GM12878 (cell line): Measurements from ENCODE around the gene TANC1.

Experiments used
- CBX3 ChIP-seq: fragments of 200-600 bp; sonication (generic); IDR thresholded peaks from 2 replicates; pipeline ENCODE4 v1.6.1; 2016; ENCODE audit warnings: low read depth, borderline replicate concordance
- CTCF ChIP-seq, 3 experiments: IDR thresholded peaks in 2 of 3; conservative IDR thresholded peaks in 1 of 3; 2 replicates each; pipeline ENCODE4 v1.5.1; 2011; ENCODE audit warnings: low read depth in 3 of 3, low read length in 3 of 3, mild to moderate bottlenecking in 3 of 3, control low read depth in 2 of 3, moderate library complexity in 2 of 3, inconsistent platforms in 1 of 3, mixed read lengths in 1 of 3; ENCODE audit not compliant: control insufficient read depth in 2 of 3, insufficient read depth in 1 of 3; ENCODE audit errors: extremely low read depth in 1 of 3
- EZH2 ChIP-seq: IDR thresholded peaks from 2 replicates; pipeline ENCODE4 v1.6.1; 2012; ENCODE audit warnings: low read depth, mild to moderate bottlenecking, control low read depth, inconsistent platforms, low read length, borderline replicate concordance; ENCODE audit not compliant: control insufficient read depth
- FOXM1 ChIP-seq: IDR thresholded peaks from 2 replicates; pipeline ENCODE4 v1.6.1; 2012; ENCODE audit warnings: low read depth, mild to moderate bottlenecking, inconsistent platforms, low read length, moderate library complexity
- HDAC6 ChIP-seq: fragments of 200-600 bp; sonication (generic); IDR thresholded peaks from one replicate; pipeline ENCODE4 v1.8.0; 2017; ENCODE audit warnings: antibody characterized with exemption; ENCODE audit not compliant: unreplicated experiment
- POLR2A ChIP-seq: IDR thresholded peaks from 2 replicates; pipeline ENCODE4 v1.6.1; 2011; ENCODE audit warnings: low read depth, mild to moderate bottlenecking, low read length
- SP1 ChIP-seq: IDR thresholded peaks from one replicate; pipeline ENCODE4 v1.6.1; 2011; ENCODE audit warnings: low read depth, low read length
- TF ChIP-seq, protein P1 (sequence below): IDR thresholded peaks from 2 replicates; pipeline ENCODE4 v1.6.1; 2012; ENCODE audit warnings: low read depth, low read length, improper control_type of control experiment

- no peak for TF ChIP-seq SP1
- no peak for TF ChIP-seq HDAC6
- no peak for TF ChIP-seq FOXM1
- no peak for TF ChIP-seq CTCF (IDR thresholded peaks at IDR 0.05 in 2 of 3, conservative IDR thresholded peaks at IDR 0.05 in 1 of 3; ENCODE audit: control insufficient read depth in 2 of 3, extremely low read depth in 1 of 3, insufficient read depth in 1 of 3, low read depth in 3 of 3, low read length in 3 of 3)
- TF ChIP-seq, protein P1, sequence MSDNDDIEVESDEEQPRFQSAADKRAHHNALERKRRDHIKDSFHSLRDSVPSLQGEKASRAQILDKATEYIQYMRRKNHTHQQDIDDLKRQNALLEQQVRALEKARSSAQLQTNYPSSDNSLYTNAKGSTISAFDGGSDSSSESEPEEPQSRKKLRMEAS = no peak
- TF ChIP-seq POLR2A = no peak
- TF ChIP-seq CBX3 = no peak
- TF ChIP-seq EZH2 = no peak
Measured at GRCh38 chr2:158988501-158988900, 20.1 kb downstream of the TANC1 start.
